ENCODE data around the gene PTPRF.

GRCh38 chr1:43557744-43558245, 27.1 kb downstream of the PTPRF start:
- TF ChIP-seq CTCF (conservative IDR thresholded peaks at IDR 0.05; ENCODE audit: low read depth, low read length) (no peak), EZH2 (IDR thresholded peaks at IDR 0.05; ENCODE audit: borderline replicate concordance, low read depth, low read length, poor library complexity, severe bottlenecking) (no peak)
